Thyroid gland (tissue), 4 donors: ENCODE measurements around the gene DOP1B.

ENCODE experiments used
- POLR2A ChIP-seq, 2 donors: fragments of 450-650 bp; IDR thresholded peaks; one replicate each; pipeline ENCODE4 v1.6.1; 2017; ENCODE audit warnings: antibody characterized with exemption in 2 of 2, mild to moderate bottlenecking in 2 of 2, moderate library complexity in 1 of 2
- TF ChIP-seq, protein P1 (sequence below), 6 experiments: fragments of 200-600 bp in 3 of 6; fragments of 450-650 bp in 3 of 6; sonication (generic) in 3 of 6; IDR thresholded peaks; one replicate each; pipeline ENCODE4 v1.5.1; 2016 to 2019; ENCODE audit warnings: antibody characterized with exemption in 6 of 6, mild to moderate bottlenecking in 2 of 6, inconsistent platforms in 1 of 6, moderate library complexity in 1 of 6

DNA sequence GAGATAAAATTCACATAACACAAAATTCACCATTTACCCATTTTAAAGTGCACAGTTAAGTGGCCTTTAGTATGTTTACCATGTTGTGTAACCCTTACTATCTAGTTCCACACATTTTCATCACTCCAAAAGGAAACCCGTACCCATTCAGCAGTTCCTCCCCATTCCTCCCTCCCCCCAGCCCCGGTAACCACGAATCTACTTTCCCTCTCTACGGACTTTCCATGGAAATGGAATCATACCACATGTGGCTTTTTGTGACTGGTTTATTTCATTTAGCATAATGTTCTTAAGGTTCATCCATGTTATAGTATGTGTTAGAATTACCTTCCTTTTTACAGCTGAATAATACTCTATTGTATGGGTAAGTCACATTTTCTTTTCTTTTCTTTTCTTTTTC, 10.9 kb downstream of the DOP1B start:
- TF ChIP-seq, protein P1, sequence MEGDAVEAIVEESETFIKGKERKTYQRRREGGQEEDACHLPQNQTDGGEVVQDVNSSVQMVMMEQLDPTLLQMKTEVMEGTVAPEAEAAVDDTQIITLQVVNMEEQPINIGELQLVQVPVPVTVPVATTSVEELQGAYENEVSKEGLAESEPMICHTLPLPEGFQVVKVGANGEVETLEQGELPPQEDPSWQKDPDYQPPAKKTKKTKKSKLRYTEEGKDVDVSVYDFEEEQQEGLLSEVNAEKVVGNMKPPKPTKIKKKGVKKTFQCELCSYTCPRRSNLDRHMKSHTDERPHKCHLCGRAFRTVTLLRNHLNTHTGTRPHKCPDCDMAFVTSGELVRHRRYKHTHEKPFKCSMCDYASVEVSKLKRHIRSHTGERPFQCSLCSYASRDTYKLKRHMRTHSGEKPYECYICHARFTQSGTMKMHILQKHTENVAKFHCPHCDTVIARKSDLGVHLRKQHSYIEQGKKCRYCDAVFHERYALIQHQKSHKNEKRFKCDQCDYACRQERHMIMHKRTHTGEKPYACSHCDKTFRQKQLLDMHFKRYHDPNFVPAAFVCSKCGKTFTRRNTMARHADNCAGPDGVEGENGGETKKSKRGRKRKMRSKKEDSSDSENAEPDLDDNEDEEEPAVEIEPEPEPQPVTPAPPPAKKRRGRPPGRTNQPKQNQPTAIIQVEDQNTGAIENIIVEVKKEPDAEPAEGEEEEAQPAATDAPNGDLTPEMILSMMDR (IDR thresholded peaks at IDR 0.05), result no peak
- no peak for TF ChIP-seq POLR2A (IDR thresholded peaks at IDR 0.05)
